ENCODE measurements around the gene FARP1. TPM values are rescaled to one million over a fixed set of nuclear protein-coding genes. Genes with fewer than 3 reads are reported as not detected.
A peak's percentile ranks its signal among the peaks of the same experiment; 100 is the strongest.
"Not testable (repeated sequence)": the region's sequence is repeated elsewhere in the genome, so short reads cannot be mapped to it uniquely, and the experiment has no call there.

FARP1 gene
- polyA plus RNA-seq, 10 donors: 67.7 to 94.0 (median 73.8) TPM

DNA sequence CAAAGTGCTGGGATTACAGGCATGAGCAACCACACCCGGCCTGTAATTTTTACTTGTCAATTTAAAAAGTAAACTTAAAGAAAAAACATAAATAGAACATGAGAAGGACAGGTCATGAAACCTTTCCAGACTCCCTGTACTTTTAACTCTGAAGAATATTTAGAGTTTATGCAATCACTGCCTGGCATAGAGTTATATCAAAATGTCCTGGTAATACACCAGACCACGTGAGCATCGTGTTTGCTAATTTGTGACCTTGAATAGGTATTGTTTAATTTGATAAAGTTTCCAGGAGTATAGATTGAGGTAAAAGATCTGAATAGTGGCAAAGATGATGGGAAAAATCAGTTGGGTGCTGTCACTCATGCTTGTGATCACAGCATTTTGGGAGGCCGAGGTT lies 115.3 kb downstream of the FARP1 start:
- no peak for DNase-seq

GRCh38 chr13:98260357-98261164 lies 117.7 kb downstream of the FARP1 start:
- DNase-seq: peak in 1 of 3 donors; percentile 18

DNA sequence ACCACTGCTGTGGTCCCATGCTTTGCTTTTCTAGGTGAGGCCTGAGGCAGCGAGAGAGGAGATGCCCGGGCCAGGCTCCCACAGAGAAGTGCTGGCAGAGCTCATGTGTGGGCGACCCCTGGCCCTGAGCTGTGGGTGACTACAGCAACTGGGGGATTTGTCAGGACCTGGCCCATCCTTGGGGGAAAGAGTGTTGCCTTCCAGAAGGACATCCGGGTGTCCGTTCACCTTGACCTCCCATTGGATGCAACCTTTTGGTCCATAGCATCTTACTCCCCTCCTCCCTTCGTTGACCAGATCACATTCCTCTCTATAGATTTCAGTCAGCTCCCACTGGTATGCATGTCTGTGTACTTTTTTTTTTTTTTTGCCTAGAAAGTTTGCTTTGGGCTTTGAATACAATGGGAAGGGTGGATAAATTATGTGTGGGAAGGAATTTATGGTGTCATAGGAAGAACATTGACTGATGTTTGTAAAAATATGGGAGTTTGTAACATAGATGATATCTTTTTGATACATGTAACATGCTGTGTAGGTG lies 118.3 kb downstream of the FARP1 start:
- DNase-seq: no peak

DNA sequence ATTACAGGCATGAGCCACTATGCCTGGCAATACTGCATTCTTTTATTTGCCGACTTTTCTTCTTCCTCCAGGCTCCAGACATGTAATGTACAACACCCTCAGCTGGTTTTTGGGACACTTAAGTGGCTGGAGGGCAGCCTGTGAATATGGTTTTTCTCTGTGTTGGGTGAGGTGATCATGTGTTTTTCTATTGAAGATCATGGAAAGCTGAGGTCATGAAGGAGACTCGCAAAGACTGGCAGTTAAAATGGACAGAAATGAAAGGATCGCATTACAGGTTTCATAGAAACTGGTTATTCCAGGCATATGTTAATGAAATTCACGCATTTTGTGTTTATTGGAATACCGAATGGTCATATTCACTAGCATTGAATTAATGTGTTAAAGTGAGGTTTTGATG lies 119.4 kb downstream of the FARP1 start:
- no peak for DNase-seq

- DNase-seq: no peak
Observed at GRCh38 chr13:98263841-98264240, 120.9 kb downstream of the FARP1 start.

- no peak for DNase-seq
Observed at GRCh38 chr13:98264877-98265276, 122.0 kb downstream of the FARP1 start.

GRCh38 chr13:98265692-98266551 lies 123.0 kb downstream of the FARP1 start:
- DNase-seq: peak in 2 of 3 donors; percentile 38 to 61

DNA sequence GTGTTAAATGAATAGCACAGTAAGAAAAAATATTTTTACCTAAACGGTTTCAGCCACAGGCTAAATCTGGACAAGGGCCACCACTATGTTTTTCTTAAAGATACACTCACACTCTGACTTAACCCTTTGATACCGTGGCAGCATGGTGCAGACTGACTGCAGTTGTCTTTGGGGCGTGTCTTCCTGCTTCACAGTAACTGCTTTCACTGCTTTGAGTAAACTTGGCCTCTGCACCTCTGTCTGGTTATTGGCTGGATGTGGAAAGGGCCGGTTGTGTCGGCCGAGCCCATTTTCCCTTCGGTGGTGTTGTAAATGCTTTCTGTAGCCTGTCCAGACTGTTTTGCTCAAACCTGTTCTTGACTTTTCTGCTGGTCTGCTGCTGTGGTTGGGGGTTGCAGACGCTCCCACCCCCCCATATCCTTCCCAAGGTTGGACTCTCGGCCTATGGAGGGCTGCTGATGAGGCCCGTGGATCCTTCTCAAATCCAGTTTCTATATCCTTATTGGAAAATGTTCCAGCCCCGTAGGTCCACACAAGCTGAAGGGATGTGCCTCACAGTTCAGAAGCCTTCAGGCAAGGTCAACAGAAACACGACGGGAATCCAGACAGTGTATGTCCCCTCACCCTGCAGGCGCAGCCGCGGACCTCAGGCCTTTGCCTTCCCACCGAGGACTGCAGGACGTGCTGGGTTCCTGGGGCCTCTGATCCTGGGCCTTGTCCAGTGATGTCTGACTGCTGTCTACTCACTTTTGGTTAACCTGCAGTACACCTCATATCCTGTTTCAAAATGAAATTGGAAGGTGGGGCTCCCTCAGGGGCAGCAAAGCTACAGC lies 124.4 kb downstream of the FARP1 start:
- DNase-seq: peak in 1 of 3 donors; percentile 49

DNA sequence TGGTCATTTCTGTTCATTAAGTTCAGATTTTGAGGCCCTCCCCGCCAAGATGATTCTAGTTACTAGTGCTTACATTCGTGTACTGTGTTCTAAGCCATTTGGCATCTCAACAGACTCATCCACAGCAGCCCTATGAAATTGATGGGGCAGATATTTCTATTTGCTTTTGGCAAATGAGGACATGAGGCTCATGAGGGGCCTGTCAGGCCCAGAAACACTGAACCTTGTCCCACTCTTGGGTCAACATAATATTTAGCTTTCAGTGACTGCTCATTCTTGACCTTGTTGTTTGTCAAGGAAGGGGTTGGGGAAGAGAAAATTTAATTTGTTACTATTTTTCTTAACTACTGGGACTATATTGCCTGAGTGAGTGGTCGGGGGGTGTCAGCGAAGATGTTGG lies 126.5 kb downstream of the FARP1 start:
- no peak for DNase-seq

DNA sequence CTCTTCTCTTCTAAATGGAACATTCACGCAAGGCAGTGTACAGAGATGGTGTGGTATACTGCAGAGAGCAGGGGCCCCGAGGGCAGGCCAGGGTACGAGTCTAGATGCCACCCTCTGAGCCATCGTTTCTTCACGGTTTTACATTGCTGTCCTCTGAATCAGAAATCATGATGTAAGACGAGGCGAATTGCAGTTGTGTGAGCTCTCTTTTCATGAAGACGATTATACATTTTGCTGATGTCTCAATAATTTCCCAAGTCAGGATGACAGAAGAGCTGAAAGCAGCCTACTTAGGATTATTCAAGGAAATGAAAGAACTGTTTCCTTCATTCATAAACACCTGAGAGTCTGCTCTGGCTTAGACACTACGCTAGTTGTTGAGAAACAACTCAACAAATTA lies 127.9 kb downstream of the FARP1 start:
- DNase-seq: no peak

DNA sequence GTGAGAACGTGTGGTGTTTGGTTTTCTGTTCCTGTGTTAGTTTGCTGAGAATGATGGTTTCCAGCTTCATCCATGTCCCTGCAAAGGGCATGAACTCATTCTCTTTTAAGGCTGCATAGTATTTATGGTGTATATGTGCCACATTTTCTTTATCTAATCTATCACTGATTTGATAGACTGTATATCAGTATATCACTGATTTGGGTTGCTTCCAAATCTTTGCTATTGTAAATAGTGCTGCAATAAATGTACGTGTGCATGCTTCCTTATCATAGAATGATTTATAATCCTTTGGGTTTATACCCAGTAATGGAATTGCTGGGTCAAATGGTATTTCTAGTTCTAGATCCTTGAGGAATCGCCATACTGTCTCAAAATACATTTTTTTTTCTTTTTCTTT lies 128.8 kb downstream of the FARP1 start:
- DNase-seq: not testable (repeated sequence)

- DNase-seq: no peak
Observed at GRCh38 chr13:98272549-98272948, 129.7 kb downstream of the FARP1 start.

DNA sequence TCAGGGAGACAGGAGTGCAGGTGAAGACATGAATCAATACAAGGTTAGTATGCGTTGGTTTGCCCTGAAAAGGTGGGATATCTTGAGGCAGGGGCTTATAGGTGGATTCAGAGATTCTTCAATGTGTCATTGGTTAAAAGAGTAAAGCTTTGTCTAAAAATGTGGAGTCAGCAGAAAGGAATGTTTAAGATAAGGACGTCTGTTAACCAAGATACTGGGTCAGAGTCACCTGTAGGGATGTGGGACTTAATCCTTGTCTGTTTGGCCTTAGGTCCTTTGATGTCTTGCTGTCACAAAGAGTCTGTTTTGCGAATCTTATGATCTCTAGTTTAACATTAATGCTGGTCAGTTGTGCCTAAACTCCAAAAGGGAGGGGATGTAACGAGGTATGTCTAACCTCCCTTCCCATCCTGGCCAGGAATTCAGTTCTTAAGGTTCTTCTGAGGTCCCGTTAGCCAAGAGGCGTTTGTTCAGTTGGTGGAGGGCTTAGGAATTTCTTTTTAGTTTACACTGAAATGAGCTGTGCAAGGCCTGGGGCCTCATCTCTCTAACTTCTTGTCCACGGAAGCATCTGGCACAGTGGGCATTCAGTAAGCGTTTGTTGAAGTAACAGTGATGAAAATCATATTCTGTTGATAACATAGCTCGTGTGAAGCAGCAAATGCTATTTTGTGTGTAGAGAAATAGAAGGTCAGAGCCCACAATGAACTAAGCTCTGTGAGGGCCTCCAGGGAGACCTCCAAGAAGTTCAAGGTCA lies 130.4 kb downstream of the FARP1 start:
- DNase-seq: no peak

- DNase-seq: no peak
Observed at GRCh38 chr13:98273824-98274742, 131.2 kb downstream of the FARP1 start.

- DNase-seq: no peak
Observed at GRCh38 chr13:98274921-98275487, 132.1 kb downstream of the FARP1 start.

- no peak for DNase-seq
Observed at GRCh38 chr13:98275681-98276171, 132.8 kb downstream of the FARP1 start.

GRCh38 chr13:98276486-98276885 lies 133.6 kb downstream of the FARP1 start:
- DNase-seq: no peak

DNA sequence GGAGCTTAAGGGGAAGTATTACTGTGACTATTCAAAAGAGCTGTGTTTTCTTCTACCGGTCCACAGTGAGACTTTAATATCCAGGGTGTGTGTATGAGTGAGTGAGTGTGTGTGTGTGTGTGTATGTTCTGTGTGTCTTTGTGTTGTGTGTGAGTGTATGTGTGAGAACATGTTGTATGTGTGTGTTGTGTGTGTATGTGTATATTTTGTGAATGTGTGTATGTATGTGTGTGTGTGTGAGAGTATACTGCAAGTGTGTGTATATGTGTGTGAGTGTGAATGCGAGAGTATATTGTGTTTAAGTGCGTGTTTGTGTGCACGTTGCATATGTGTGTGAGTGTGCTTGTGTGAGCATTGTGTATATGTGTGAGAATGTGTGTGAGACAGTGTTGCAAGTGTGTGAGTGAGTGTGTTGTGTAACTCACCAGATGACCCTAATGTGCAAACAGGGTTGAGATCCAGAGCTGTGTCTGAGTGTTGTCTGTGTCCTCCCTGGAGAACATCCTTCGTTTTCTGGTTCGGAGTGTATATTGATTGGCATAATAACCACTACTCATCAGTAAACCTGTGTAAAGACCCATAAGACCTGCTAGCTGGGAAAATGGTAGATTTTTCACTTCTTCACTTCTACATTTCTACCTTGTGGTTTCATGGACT lies 135.3 kb downstream of the FARP1 start:
- no peak for DNase-seq
